Heart left ventricle (tissue), 16 donors: ENCODE data around the gene NEK2. TPM values are rescaled to one million over a fixed set of nuclear protein-coding genes. Genes with fewer than 3 reads are reported as not detected.

ENCODE experiments used
- ATAC-seq, 4 donors: fragments of 200-7000 bp; cut with Tn5 transposase; one replicate each; pipeline ENCODE4 v1.9.1; 2020 to 2022; ENCODE audit warnings: moderate library complexity in 4 of 4, mild to moderate bottlenecking in 3 of 4, moderate number of reproducible peaks in 1 of 4
- DNase-seq, 5 donors: peaks; one replicate each; pipeline ENCODE4 v3.0.0-alpha.2; 2020
- H3K27ac ChIP-seq, 12 donors: fragments of 200-600 bp; sonication (generic) in 4 of 12; one replicate each; pipeline versions ENCODE4 v1.5.0 to v1.8.0; 2016 to 2022; ENCODE audit warnings: mild to moderate bottlenecking in 2 of 12
- H3K27me3 ChIP-seq, 9 donors: fragments of 200-600 bp; sonication (generic) in 2 of 9; one replicate each; pipeline versions ENCODE4 v1.5.1 to v1.8.0; 2016 to 2022; ENCODE audit warnings: mild to moderate bottlenecking in 3 of 9
- H3K36me3 ChIP-seq, 9 donors: fragments of 200-600 bp; sonication (generic) in 2 of 9; one replicate each; pipeline versions ENCODE4 v1.5.0 to v1.8.0; 2018 to 2022; ENCODE audit warnings: mild to moderate bottlenecking in 2 of 9
- H3K4me1 ChIP-seq, 12 donors: fragments of 200-600 bp; sonication (generic) in 4 of 12; one replicate each; pipeline versions ENCODE4 v1.5.0 to v1.8.0; 2016 to 2022; ENCODE audit warnings: mild to moderate bottlenecking in 3 of 12
- H3K4me3 ChIP-seq, 12 donors: fragments of 200-600 bp; sonication (generic) in 4 of 12; one replicate each; pipeline versions ENCODE4 v1.5.0 to v1.8.0; 2017 to 2022; ENCODE audit warnings: mild to moderate bottlenecking in 9 of 12, moderate library complexity in 4 of 12
- H3K9me3 ChIP-seq, 12 donors: fragments of 200-600 bp; sonication (generic) in 4 of 12; one replicate each; pipeline versions ENCODE4 v1.5.0 to v1.8.0; 2016 to 2022; ENCODE audit warnings: mild to moderate bottlenecking in 1 of 12
- POLR2A ChIP-seq, 2 donors: fragments of 450-650 bp; IDR thresholded peaks; one replicate each; pipeline ENCODE4 v1.6.1; 2017; ENCODE audit warnings: antibody characterized with exemption in 2 of 2, mild to moderate bottlenecking in 2 of 2, moderate library complexity in 2 of 2
- WGBS, 4 donors: extraction: QIAGEN DNeasy Blood & Tissue Kit in 2 of 4; methylation state at CpG; one replicate each; pipeline versions ENCODE4 v1.1.5 to v1.1.7; 2013 to 2018; 5-methylcytosine and 5-hydroxymethylcytosine counted together
- intact Hi-C, 10 donors: fragments of 100-400 bp; cut with DNase I; formaldehyde crosslinking; loops; one replicate each; pipeline versions ENCODE4 v1.11.1 to v1.14.2; 2022
- polyA plus RNA-seq, 2 donors: library from polyadenylated mRNA; stranded (reverse); fragments of 200-250 nt; gene quantifications; one replicate each; pipeline ENCODE4 v1.2.3, GENCODE V29; 2013
- total RNA-seq, 9 donors: library from RNA; depleted of rRNA in 2 of 9; stranded (reverse); fragments of >200 nt in 2 of 9; fragmentation: NEBNext Ultra II Directional in 3 of 9; extraction: Animal tissue kit (Norgen Biotek cat#: 25700) in 3 of 9; gene quantifications; one replicate each; pipeline versions ENCODE4 v1.1.0 to v1.2.4, GENCODE V29; 2016 to 2023
- TF ChIP-seq, protein P1 (sequence below), 12 donors: fragments of 200-600 bp; sonication (generic) in 4 of 12; IDR thresholded peaks; one replicate each; pipeline versions ENCODE4 v1.5.0 to v1.8.0; 2018 to 2022; ENCODE audit warnings: antibody characterized with exemption in 12 of 12, mild to moderate bottlenecking in 5 of 12
- donor health status: ischemic (EF 13 %, LVEDD 7.1; RV severe dilation, severe dysfunction).
- donor health status: healthy with polysubstance abuse.
- donor health status: DM: no; HTN: yes; CAD: no.
- donor health status: DM: no; HTN: no; CAD: no.
- donor health status: ischemic (EF 25% LVEDD 6.9; RV normal size, moderate dysfunction).
- donor health status: ischemic (EF 25% LVEDD 5.7; RV mildly dilated, moderate dysfunction).
- donor health status: healthy.
- donor health status: DM: yes; HTN: yes; CAD: no.
- donor health status: ischemic (EF 35%, LVEDD 5.7; RV mildly dilated, moderate dysfunction).
- donor health status: nonischemic (EF 11% LVEDD 7.7; RV severe dilation, severe dysfunction).
- donor health status: DM: yes; HTN: yes; CAD: no.
- donor health status: PGD.
- donor health status: ischemic (EF 29% LVEDD 5.4; RV normal size, mild dysfunction).
- donor health status: nonischemic (EF 23%, LVEDD 6.1; RV moderate dilation, normal function).

NEK2 gene
- total and polyA plus RNA-seq, 11 donors, result 0.10 to 2.5 (median 0.31) TPM; not detected in 5

- Histone ChIP-seq H3K36me3 (peaks cover 0 to 4% (median 0%) of the 10 kb centered on the region in 9 donors), H3K4me1 (no peaks in the 10 kb centered on the region), H3K27ac (no peak overlapping the region), H3K9me3 (no peaks in the 10 kb centered on the region), H3K4me3 (no peak overlapping the region), H3K27me3 (no peaks in the 10 kb centered on the region)
- 78 to 88% (median 83%) methylated on average over 2 of the region's 2 CpGs for WGBS, 4 donors
- intact Hi-C loops, result no loop called here
- TF ChIP-seq POLR2A (IDR thresholded peaks at IDR 0.05), result no peak
- TF ChIP-seq, protein P1, sequence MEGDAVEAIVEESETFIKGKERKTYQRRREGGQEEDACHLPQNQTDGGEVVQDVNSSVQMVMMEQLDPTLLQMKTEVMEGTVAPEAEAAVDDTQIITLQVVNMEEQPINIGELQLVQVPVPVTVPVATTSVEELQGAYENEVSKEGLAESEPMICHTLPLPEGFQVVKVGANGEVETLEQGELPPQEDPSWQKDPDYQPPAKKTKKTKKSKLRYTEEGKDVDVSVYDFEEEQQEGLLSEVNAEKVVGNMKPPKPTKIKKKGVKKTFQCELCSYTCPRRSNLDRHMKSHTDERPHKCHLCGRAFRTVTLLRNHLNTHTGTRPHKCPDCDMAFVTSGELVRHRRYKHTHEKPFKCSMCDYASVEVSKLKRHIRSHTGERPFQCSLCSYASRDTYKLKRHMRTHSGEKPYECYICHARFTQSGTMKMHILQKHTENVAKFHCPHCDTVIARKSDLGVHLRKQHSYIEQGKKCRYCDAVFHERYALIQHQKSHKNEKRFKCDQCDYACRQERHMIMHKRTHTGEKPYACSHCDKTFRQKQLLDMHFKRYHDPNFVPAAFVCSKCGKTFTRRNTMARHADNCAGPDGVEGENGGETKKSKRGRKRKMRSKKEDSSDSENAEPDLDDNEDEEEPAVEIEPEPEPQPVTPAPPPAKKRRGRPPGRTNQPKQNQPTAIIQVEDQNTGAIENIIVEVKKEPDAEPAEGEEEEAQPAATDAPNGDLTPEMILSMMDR (IDR thresholded peaks at IDR 0.05), result no peak
- no peak for DNase-seq
- no peak for ATAC-seq
Measured at GRCh38 chr1:211667065-211667617, 8.3 kb downstream of the NEK2 start.

GRCh38 chr1:211660718-211661222, 14.7 kb downstream of the NEK2 start:
- intact Hi-C loops, result no loop called here
- H3K27me3 ChIP-seq, result no peaks in the 10 kb centered on the region
- DNase-seq (no peak), ATAC-seq (no peak)
- H3K27ac ChIP-seq, result no peak overlapping the region
- WGBS, 4 donors, result 84 to 95% (median 88%) methylated on average over 10 of the region's 10 CpGs
- TF ChIP-seq, protein P1 (IDR thresholded peaks at IDR 0.05), result no peak
- TF ChIP-seq POLR2A (IDR thresholded peaks at IDR 0.05), result no peak
- H3K9me3 ChIP-seq, result no peaks in the 10 kb centered on the region
- peaks cover 0 to 4% (median 0%) of the 10 kb centered on the region in 9 donors for H3K36me3 ChIP-seq
- H3K4me1 ChIP-seq, result no peaks in the 10 kb centered on the region
- no peak overlapping the region for H3K4me3 ChIP-seq

- no peak overlapping the region for H3K27ac ChIP-seq
- no peaks in the 10 kb centered on the region for H3K27me3 ChIP-seq
- no peaks in the 10 kb centered on the region for H3K36me3 ChIP-seq
- WGBS, 4 donors, result 92 to 100% (median 93%) methylated on average over 4 of the region's 4 CpGs
- H3K4me3 ChIP-seq, result no peak overlapping the region
- intact Hi-C loops, result loop anchor here in 8 of 10 donors (5.0 to 10.0 kb wide), 7 partner anchors 79 to 1249 kb away; partner anchors contain the start of genes TRAF5 (in 5 of the 8) and SLC30A1 (in 1 of the 8)
- no peak for DNase-seq
- no peaks in the 10 kb centered on the region for H3K9me3 ChIP-seq
- H3K4me1 ChIP-seq, result peaks cover 0 to 3% (median 0%) of the 10 kb centered on the region in 12 donors
- no peak for ATAC-seq
- no peak for TF ChIP-seq POLR2A (IDR thresholded peaks at IDR 0.05)
- TF ChIP-seq, protein P1 (IDR thresholded peaks at IDR 0.05), result no peak
Measured at GRCh38 chr1:211656728-211657127, 18.7 kb downstream of the NEK2 start.

GRCh38 chr1:211654838-211655787, 20.3 kb downstream of the NEK2 start:
- WGBS, 4 donors, result 41 to 46% (median 43%) methylated on average over 25 to 27 of the region's 27 CpGs
- no peak overlapping the region for H3K27ac ChIP-seq
- H3K9me3 ChIP-seq, result no peaks in the 10 kb centered on the region
- peaks cover 0 to 3% (median 0%) of the 10 kb centered on the region in 12 donors for H3K4me1 ChIP-seq
- intact Hi-C loops, result loop anchor here (1.0 to 10.0 kb wide), 14 partner anchors 76 to 1248 kb away; partner anchors contain the start of genes SLC30A1 (in 5 of the 10) and TRAF5 (in 5 of the 10)
- DNase-seq (peak; percentile 84 to 91 (median 87)), ATAC-seq (peak; percentile 87 to 98 (median 94))
- peak overlapping the region in 6 of 12 donors; percentile 0 to 32 (median 18) for H3K4me3 ChIP-seq
- H3K36me3 ChIP-seq, result no peaks in the 10 kb centered on the region
- no peak for TF ChIP-seq POLR2A (IDR thresholded peaks at IDR 0.05)
- TF ChIP-seq, protein P1 (IDR thresholded peaks at IDR 0.05), result peak; percentile 87 to 97 (median 93)
- no peaks in the 10 kb centered on the region for H3K27me3 ChIP-seq
